NCI-H446 treated with DMSO at 0.1 percent for 48 hours (cell line): ENCODE results near the gene NELFCD.
"Not testable (repeated sequence)": the region's sequence is repeated elsewhere in the genome, so short reads cannot be mapped to it uniquely, and the experiment has no call there.

Experiments used
- DNase-seq: peaks from one replicate; lab custom pipeline; 2025; lab: John Stamatoyannopoulos, UW

The NELFCD gene

DNA sequence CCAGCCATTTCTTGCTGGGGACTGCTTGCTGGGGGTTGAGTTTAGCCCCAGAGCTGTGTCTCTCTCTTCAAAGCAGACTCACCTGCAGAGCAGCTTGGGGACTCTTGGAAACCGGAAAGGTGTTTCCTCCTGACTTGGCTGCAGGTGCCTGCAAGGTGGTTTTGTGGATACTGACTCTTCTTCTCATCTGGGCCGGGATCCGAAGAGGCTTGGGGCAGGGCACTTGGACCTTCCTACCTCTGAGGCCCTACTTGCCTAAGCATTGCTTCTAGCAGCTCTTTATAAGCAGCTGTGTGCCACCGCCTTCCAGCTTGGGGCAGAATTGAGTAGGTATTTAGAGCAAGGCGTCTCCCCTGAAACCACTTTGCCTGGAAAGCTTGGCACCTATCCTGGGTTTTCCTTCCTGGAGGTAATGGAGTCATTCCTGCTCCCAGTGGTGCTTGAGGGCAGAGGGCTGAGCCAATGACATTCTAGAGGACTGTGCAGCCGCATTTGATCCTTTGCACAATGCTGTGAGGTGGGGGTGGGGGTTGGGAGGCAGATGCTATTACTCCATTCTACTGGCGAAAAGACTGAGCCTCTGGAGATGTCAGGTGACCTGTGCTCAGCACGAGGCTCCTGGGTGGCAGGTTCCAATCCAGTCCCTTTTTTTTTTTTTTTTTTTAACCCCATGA, 29.4 kb downstream of the NELFCD start:
- no peak for DNase-seq

- DNase-seq, result no peak
These were observed 30.2 kb downstream of the NELFCD start for GRCh38 chr20:59010995-59011873.

DNA sequence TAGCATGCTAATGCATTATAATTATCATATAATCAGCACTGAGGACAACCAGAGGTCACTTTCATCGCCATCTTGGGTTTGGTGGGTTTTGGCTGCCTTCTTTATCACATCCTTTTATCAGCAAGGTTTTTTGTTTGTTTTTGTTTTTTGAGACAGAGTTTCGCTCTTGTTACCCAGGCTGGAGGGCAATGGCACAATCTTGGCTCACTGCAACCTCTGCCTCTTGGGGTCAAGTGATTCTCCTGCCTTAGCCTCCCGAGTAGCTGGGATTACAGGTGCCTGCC, 30.8 kb downstream of the NELFCD start:
- DNase-seq, result not testable (repeated sequence)

GRCh38 chr20:59013031-59013951, 32.2 kb downstream of the NELFCD start:
- no peak for DNase-seq

- DNase-seq, result no peak
These were observed 33.0 kb downstream of the NELFCD start for GRCh38 chr20:59013959-59014608.

GRCh38 chr20:59014680-59015389, 33.8 kb downstream of the NELFCD start:
- no peak for DNase-seq

GRCh38 chr20:59015411-59015810, 34.4 kb downstream of the NELFCD start:
- DNase-seq, result no peak

DNA sequence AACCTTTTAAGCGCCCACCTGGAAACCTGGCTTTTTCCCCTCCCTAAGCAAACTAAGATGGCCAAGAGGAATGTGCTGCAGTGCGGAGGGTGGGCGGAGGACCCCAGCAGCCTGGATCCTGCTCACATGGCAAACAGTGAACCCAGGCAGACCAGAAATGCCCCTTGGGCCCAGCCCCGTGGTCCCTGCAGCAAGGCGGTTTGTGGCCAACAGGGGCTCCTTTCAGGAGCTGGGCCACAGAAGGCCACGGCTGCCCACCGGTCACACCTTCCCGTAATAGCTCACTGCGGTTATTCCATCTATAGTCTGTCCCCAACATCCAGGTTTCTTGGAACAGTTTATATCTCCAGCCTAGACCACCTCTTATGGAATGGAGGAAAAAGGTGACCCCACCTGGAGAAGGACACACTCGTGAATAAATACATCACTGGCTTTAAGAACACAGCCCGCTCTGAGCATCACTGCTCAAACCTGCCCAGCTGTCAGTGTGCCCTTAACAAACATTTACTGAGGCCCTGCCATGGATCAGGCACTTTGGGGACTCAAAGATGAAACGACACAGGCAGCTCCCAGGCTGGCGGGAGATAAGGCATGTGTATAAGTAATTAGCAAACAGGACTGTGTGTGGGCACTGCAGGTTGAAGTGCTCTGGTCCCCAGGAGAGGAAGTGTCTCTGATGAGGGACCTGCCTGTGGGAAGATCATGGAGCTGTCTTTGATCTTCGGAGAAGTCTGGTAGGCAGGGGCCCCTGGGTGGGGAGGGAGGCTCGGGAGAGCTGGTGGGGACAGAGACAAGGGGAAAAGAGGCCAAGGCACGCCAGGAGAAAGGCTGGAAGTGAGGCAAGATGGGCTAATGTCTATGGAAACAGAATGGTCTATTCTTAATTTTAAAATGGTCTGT, 35.0 kb downstream of the NELFCD start:
- no peak for DNase-seq

GRCh38 chr20:59016795-59017492, 35.9 kb downstream of the NELFCD start:
- DNase-seq, result no peak

DNA sequence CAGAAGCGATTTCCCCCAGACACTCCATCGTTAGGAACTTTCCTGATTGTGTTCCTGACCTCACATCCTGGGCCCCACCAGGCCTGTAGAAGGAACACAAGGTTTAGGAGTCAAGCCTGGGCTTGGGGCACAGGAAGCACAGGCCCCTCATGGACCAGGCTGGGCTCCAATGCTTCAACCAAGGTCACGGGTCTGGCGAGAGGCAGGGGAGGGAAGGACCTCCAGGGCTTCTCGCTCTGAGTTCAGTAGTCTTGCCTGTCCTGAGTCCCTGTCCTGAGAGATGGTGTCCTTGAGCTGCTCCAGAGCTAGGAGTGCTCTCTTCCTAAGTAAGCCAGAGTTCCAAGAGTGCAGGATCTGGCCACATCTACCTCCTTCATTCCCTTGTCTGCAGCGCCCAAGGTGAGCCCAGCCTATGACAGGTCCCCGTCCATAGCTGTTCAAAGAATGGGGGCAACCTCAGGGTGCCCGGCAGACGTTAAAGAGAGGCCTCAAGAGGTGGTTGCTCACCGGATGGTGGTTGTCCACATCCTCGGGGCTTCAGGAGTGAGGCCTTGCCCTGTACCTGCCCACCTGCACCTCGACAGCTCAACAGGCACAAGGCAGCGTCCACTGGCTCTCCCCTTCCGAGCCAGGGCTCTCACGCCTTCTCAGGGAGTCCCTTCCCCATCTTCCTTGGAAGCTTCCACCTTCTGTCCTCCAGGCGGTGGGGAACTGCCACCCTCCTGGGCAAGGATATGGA, 36.6 kb downstream of the NELFCD start:
- no peak for DNase-seq

- no peak for DNase-seq
These were observed 37.8 kb downstream of the NELFCD start for GRCh38 chr20:59018817-59019216.

- DNase-seq, result no peak
These were observed 38.2 kb downstream of the NELFCD start, which contains the start of gene TUBB1 for GRCh38 chr20:59019217-59019616. TUBB1 (plus strand) TSS chr20:59019429; CDS start chr20:59019523, 94 bp downstream.

GRCh38 chr20:59020938-59021551, 40.0 kb downstream of the NELFCD start:
- no peak for DNase-seq

DNA sequence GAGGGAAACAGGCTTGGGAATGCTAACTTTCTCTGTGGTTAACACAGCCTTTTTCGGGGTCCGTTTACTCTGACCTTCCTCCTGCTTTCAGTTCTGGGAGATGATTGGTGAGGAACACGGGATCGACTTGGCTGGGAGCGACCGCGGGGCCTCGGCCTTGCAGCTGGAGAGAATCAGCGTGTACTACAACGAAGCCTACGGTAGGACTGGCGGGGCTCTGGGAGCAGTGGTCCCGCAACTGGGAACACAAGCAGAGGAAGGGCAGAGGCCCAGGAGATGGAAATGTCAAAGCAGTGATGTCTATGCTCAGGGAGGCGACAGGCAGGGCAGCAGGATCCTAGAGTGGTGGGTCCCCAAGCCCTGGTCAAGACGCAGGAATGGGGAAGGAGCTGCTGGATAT, 41.7 kb downstream of the NELFCD start:
- no peak for DNase-seq

GRCh38 chr20:59023616-59024015, 42.6 kb downstream of the NELFCD start:
- no peak for DNase-seq

DNA sequence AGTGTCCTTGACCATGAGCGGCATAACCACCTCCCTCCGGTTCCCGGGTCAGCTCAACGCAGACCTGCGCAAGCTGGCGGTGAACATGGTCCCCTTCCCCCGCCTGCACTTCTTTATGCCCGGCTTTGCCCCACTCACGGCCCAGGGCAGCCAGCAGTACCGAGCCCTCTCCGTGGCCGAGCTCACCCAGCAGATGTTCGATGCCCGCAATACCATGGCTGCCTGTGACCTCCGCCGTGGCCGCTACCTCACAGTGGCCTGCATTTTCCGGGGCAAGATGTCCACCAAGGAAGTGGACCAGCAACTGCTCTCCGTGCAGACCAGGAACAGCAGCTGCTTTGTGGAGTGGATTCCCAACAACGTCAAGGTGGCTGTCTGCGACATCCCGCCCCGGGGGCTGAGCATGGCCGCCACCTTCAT, 43.1 kb downstream of the NELFCD start:
- DNase-seq, result no peak

- no peak for DNase-seq
These were observed 44.0 kb downstream of the NELFCD start for GRCh38 chr20:59025086-59025485.

- no peak for DNase-seq
These were observed 44.5 kb downstream of the NELFCD start for GRCh38 chr20:59025511-59025910.
